NCI-H2081 treated with DMSO at 0.1 percent for 48 hours (cell line): ENCODE data around the gene CD58.

Experiments used
- DNase-seq: peaks from one replicate; lab custom pipeline; 2025; lab: John Stamatoyannopoulos, UW

Gene CD58

DNA sequence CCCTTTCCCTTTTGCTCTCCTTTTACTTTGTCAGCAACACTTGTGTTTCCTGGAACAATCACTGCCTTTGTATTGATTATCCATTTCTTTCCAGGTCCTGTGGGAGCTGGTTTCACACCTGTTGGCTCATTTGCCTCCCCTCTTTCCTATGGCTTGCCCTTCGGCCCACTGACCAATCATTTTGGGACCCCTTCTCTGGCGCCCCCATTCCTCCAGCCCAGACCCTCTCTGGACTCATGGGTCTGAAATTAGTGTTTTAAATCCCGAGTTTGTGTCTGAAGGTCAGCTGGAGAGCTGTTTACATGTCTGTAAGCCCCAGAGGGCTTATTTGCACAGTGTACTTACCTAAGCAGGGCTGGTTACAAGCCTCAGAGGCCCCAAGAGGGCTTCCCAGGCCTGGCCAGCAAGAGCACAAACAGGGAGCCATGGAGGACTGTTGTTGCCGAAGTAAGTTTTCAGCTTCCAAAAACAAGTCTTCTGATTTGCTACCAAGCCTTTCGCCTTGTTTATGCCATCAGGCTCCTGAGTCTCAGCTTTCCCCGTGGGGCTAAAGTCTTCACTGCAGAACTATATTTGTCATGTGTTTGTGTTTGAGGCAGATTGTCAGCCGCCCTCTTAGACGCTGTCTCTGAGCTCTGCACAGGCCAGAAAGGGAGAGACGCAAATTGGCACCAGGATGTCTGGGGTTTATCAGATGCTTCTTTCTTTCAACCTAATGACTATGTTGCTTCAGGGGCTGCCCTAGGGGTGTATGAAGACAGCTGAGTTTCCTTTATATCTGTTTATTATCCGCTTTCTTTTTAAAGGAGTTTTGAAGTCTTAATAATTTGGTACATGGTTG, 104.8 kb downstream of the CD58 start:
- no peak for DNase-seq

DNA sequence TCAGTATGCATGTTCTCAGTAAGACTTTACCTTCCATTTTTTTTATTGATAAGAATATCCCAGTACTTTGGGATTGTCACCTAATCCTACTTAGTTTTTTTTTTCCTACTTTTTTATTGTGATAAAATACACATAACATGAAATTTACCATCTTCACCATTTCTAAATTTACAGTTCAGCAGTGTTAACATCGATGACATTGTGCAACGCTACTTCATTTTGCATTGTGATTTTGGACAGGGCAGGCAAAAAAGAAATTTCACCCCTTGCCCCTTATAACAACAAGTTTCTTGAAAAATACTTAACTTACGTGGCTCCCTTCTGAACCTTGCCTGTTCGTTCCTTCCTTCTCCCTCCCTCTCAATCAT, 105.4 kb downstream of the CD58 start:
- DNase-seq: no peak
